ENCODE measurements around the gene SESTD1.
"Not testable (repeated sequence)": the region's sequence is repeated elsewhere in the genome, so short reads cannot be mapped to it uniquely, and the experiment has no call there.

Gene SESTD1

GRCh38 chr2:179237209-179237946 lies 27.3 kb downstream of the SESTD1 start:
- H3K27me3 Mint-ChIP-seq (ENCODE audit: low read depth): no peaks in the 10 kb centered on the region
- H3K27ac Mint-ChIP-seq: no peak overlapping the region
- H3K9me3 Mint-ChIP-seq: no peaks in the 10 kb centered on the region
- peaks cover 6% of the 10 kb centered on the region for H3K36me3 Mint-ChIP-seq (ENCODE audit: low read depth)
- H3K4me3 Mint-ChIP-seq: no peak overlapping the region
- H3K4me1 Mint-ChIP-seq (ENCODE audit: low read depth): peaks cover 37% of the 10 kb centered on the region

GRCh38 chr2:179235463-179236108 lies 29.0 kb downstream of the SESTD1 start:
- Mint-ChIP-seq H3K4me1 (ENCODE audit: low read depth) (peaks cover 31% of the 10 kb centered on the region), H3K36me3 (ENCODE audit: low read depth) (peaks cover 3% of the 10 kb centered on the region), H3K4me3 (no peak overlapping the region), H3K27me3 (ENCODE audit: low read depth) (no peaks in the 10 kb centered on the region), H3K9me3 (no peaks in the 10 kb centered on the region), H3K27ac (no peak overlapping the region)

- Mint-ChIP-seq H3K4me1 (ENCODE audit: low read depth) (peaks cover 23% of the 10 kb centered on the region), H3K4me3 (no peak overlapping the region), H3K27me3 (ENCODE audit: low read depth) (no peaks in the 10 kb centered on the region), H3K27ac (no peak overlapping the region), H3K36me3 (ENCODE audit: low read depth) (peaks cover 1% of the 10 kb centered on the region), H3K9me3 (no peaks in the 10 kb centered on the region)
Measured at GRCh38 chr2:179234658-179235240, 29.9 kb downstream of the SESTD1 start.

GRCh38 chr2:179233626-179234430 lies 30.8 kb downstream of the SESTD1 start:
- H3K4me1 Mint-ChIP-seq (ENCODE audit: low read depth): peaks cover 14% of the 10 kb centered on the region
- no peaks in the 10 kb centered on the region for H3K9me3 Mint-ChIP-seq
- H3K4me3 Mint-ChIP-seq: no peak overlapping the region
- H3K36me3 Mint-ChIP-seq (ENCODE audit: low read depth): peaks cover 1% of the 10 kb centered on the region
- no peaks in the 10 kb centered on the region for H3K27me3 Mint-ChIP-seq (ENCODE audit: low read depth)
- no peak overlapping the region for H3K27ac Mint-ChIP-seq

GRCh38 chr2:179233083-179233490 lies 31.5 kb downstream of the SESTD1 start:
- Mint-ChIP-seq H3K36me3 (ENCODE audit: low read depth) (peaks cover 1% of the 10 kb centered on the region), H3K27ac (no peak overlapping the region), H3K4me1 (ENCODE audit: low read depth) (peaks cover 10% of the 10 kb centered on the region), H3K27me3 (ENCODE audit: low read depth) (no peaks in the 10 kb centered on the region), H3K4me3 (no peak overlapping the region), H3K9me3 (no peaks in the 10 kb centered on the region)

- Mint-ChIP-seq H3K36me3 (ENCODE audit: low read depth) (no peaks in the 10 kb centered on the region), H3K9me3 (no peaks in the 10 kb centered on the region), H3K4me3 (no peak overlapping the region), H3K27ac (no peak overlapping the region), H3K4me1 (ENCODE audit: low read depth) (no peaks in the 10 kb centered on the region), H3K27me3 (ENCODE audit: low read depth) (no peaks in the 10 kb centered on the region)
Measured at GRCh38 chr2:179226961-179227259, 37.7 kb downstream of the SESTD1 start.

GRCh38 chr2:179226203-179226960 lies 38.2 kb downstream of the SESTD1 start:
- no peaks in the 10 kb centered on the region for H3K4me1 Mint-ChIP-seq (ENCODE audit: low read depth)
- no peaks in the 10 kb centered on the region for H3K27me3 Mint-ChIP-seq (ENCODE audit: low read depth)
- no peaks in the 10 kb centered on the region for H3K9me3 Mint-ChIP-seq
- no peak overlapping the region for H3K27ac Mint-ChIP-seq
- no peaks in the 10 kb centered on the region for H3K36me3 Mint-ChIP-seq (ENCODE audit: low read depth)
- no peak overlapping the region for H3K4me3 Mint-ChIP-seq

GRCh38 chr2:179224361-179224760 lies 40.3 kb downstream of the SESTD1 start:
- Mint-ChIP-seq H3K27ac (no peak overlapping the region), H3K27me3 (ENCODE audit: low read depth) (no peaks in the 10 kb centered on the region), H3K9me3 (no peaks in the 10 kb centered on the region), H3K4me3 (no peak overlapping the region), H3K4me1 (ENCODE audit: low read depth) (no peaks in the 10 kb centered on the region), H3K36me3 (ENCODE audit: low read depth) (no peaks in the 10 kb centered on the region)

- H3K27ac Mint-ChIP-seq: no peak overlapping the region
- H3K36me3 Mint-ChIP-seq (ENCODE audit: low read depth): no peaks in the 10 kb centered on the region
- no peaks in the 10 kb centered on the region for H3K9me3 Mint-ChIP-seq
- H3K27me3 Mint-ChIP-seq (ENCODE audit: low read depth): no peaks in the 10 kb centered on the region
- H3K4me3 Mint-ChIP-seq: no peak overlapping the region
- no peaks in the 10 kb centered on the region for H3K4me1 Mint-ChIP-seq (ENCODE audit: low read depth)
Measured at GRCh38 chr2:179222076-179222475, 42.6 kb downstream of the SESTD1 start.

- no peaks in the 10 kb centered on the region for H3K4me1 Mint-ChIP-seq (ENCODE audit: low read depth)
- no peak overlapping the region for H3K27ac Mint-ChIP-seq
- H3K36me3 Mint-ChIP-seq (ENCODE audit: low read depth): no peaks in the 10 kb centered on the region
- H3K9me3 Mint-ChIP-seq: no peaks in the 10 kb centered on the region
- no peak overlapping the region for H3K4me3 Mint-ChIP-seq
- no peaks in the 10 kb centered on the region for H3K27me3 Mint-ChIP-seq (ENCODE audit: low read depth)
Measured at GRCh38 chr2:179218848-179219594, 45.6 kb downstream of the SESTD1 start.

GRCh38 chr2:179214671-179215070 lies 50.0 kb downstream of the SESTD1 start:
- H3K9me3 Mint-ChIP-seq; H3K4me3 Mint-ChIP-seq; H3K36me3 Mint-ChIP-seq (ENCODE audit: low read depth); H3K27ac Mint-ChIP-seq; H3K4me1 Mint-ChIP-seq (ENCODE audit: low read depth); H3K27me3 Mint-ChIP-seq (ENCODE audit: low read depth): not testable (repeated sequence)

- peaks cover 4% of the 10 kb centered on the region for H3K4me1 Mint-ChIP-seq (ENCODE audit: low read depth)
- peaks cover 3% of the 10 kb centered on the region for H3K9me3 Mint-ChIP-seq
- no peaks in the 10 kb centered on the region for H3K36me3 Mint-ChIP-seq (ENCODE audit: low read depth)
- no peaks in the 10 kb centered on the region for H3K27me3 Mint-ChIP-seq (ENCODE audit: low read depth)
- no peak overlapping the region for H3K4me3 Mint-ChIP-seq
- H3K27ac Mint-ChIP-seq: no peak overlapping the region
Measured at GRCh38 chr2:179211355-179211754, 53.3 kb downstream of the SESTD1 start.

- H3K4me3 Mint-ChIP-seq; H3K9me3 Mint-ChIP-seq; H3K27ac Mint-ChIP-seq; H3K27me3 Mint-ChIP-seq (ENCODE audit: low read depth); H3K36me3 Mint-ChIP-seq (ENCODE audit: low read depth); H3K4me1 Mint-ChIP-seq (ENCODE audit: low read depth): not testable (repeated sequence)
Measured at GRCh38 chr2:179208277-179208676, 56.4 kb downstream of the SESTD1 start.

- H3K9me3 Mint-ChIP-seq: peaks cover 12% of the 10 kb centered on the region
- no peaks in the 10 kb centered on the region for H3K27me3 Mint-ChIP-seq (ENCODE audit: low read depth)
- H3K4me3 Mint-ChIP-seq: no peak overlapping the region
- peaks cover 4% of the 10 kb centered on the region for H3K4me1 Mint-ChIP-seq (ENCODE audit: low read depth)
- peaks cover 2% of the 10 kb centered on the region for H3K36me3 Mint-ChIP-seq (ENCODE audit: low read depth)
- H3K27ac Mint-ChIP-seq: no peak overlapping the region
Measured at GRCh38 chr2:179207047-179207446, 57.6 kb downstream of the SESTD1 start.
